Brain microvascular endothelial cell (primary cell): ENCODE measurements around the gene UBP1.

Experiments used
- DNase-seq: peaks from one replicate; pipeline ENCODE4 v3.0.0-alpha.2; 2020
- H3K27ac ChIP-seq: fragments of 250-450 bp; sonication (Bioruptor Pico); 2 replicates; pipeline ENCODE4 v1.5.1; 2020; ENCODE audit warnings: mild to moderate bottlenecking, moderate library complexity
- H3K27me3 ChIP-seq: fragments of 250-450 bp; sonication (Bioruptor Pico); replicated peaks from 2 replicates; pipeline ENCODE4 v1.5.1; 2020; ENCODE audit warnings: mild to moderate bottlenecking
- H3K36me3 ChIP-seq: fragments of 250-450 bp; sonication (Bioruptor Pico); replicated peaks from 2 replicates; pipeline ENCODE4 v1.5.1; 2020; ENCODE audit warnings: mild to moderate bottlenecking
- H3K4me3 ChIP-seq: 2 replicates; pipeline ENCODE4 v1.5.1; 2011; ENCODE audit warnings: low read depth, mild to moderate bottlenecking, control low read depth, low read length, moderate library complexity
- in situ Hi-C: cut with HindIII; loops from 2 replicates; pipeline ENCODE4 v1.10.0; 2017; ENCODE audit warnings: low sequenced_read_pairs, low pct_ligation_motif_present
- TF ChIP-seq, protein P1 (sequence below): IDR thresholded peaks from 2 replicates; pipeline ENCODE4 v1.5.1; 2011; ENCODE audit warnings: low read depth, mild to moderate bottlenecking, moderate library complexity, low read length, control low read depth, inconsistent platforms; ENCODE audit errors: missing control alignments

The UBP1 gene

DNA sequence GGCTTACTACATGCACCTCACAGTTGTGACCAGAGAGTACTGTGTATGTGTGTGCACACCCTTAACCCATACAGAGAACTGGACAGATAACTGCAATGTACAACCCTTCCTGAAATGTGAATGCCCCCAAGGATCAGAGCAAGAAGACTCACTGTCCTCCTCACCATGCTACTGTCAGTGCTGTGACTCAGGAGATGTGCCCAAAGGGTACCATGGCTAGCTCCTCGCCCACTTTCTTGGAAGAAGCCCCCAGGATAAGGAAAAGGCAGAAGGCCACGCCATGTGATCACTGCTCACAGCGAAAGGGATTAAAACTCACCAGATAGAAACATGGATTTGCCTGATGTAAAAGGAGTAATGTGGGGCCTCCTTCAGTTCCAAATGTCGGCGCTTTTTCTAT lies 41.8 kb downstream of the UBP1 start:
- H3K36me3 ChIP-seq = peaks cover 57% of the 10 kb centered on the region
- TF ChIP-seq, protein P1, sequence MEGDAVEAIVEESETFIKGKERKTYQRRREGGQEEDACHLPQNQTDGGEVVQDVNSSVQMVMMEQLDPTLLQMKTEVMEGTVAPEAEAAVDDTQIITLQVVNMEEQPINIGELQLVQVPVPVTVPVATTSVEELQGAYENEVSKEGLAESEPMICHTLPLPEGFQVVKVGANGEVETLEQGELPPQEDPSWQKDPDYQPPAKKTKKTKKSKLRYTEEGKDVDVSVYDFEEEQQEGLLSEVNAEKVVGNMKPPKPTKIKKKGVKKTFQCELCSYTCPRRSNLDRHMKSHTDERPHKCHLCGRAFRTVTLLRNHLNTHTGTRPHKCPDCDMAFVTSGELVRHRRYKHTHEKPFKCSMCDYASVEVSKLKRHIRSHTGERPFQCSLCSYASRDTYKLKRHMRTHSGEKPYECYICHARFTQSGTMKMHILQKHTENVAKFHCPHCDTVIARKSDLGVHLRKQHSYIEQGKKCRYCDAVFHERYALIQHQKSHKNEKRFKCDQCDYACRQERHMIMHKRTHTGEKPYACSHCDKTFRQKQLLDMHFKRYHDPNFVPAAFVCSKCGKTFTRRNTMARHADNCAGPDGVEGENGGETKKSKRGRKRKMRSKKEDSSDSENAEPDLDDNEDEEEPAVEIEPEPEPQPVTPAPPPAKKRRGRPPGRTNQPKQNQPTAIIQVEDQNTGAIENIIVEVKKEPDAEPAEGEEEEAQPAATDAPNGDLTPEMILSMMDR = no peak

DNA sequence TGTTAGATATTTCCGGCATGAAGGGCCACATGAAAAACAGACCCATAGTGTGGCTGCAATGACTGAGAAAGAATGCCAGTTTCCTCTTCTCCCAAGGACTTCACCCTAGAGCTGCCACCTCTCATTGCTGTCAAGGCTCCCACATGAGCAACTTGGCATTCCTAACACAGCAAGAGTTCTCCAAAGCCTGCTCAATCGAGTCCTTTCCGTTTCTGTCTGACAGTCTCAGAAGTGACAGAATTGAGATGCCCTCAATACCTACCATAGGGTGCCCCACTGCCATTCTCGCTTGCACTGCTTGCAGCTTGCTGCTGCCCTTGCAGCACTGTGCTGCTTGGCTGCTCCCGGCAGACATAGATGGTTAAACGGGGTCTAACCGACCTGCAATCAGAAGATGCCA lies 44.3 kb downstream of the UBP1 start:
- DNase-seq = no peak
- Histone ChIP-seq H3K27me3 (no peaks in the 10 kb centered on the region), H3K4me3 (no peak overlapping the region), H3K27ac (no peak overlapping the region), H3K36me3 (peaks cover 60% of the 10 kb centered on the region)
- in situ Hi-C loops = no loop called here
- TF ChIP-seq, protein P1 = no peak

More for the DNA sequence above, 41.8 kb downstream of the UBP1 start:
- in situ Hi-C loops = no loop called here
- DNase-seq = no peak
- no peak overlapping the region for H3K27ac ChIP-seq
- H3K4me3 ChIP-seq = no peak overlapping the region
- no peaks in the 10 kb centered on the region for H3K27me3 ChIP-seq

DNA sequence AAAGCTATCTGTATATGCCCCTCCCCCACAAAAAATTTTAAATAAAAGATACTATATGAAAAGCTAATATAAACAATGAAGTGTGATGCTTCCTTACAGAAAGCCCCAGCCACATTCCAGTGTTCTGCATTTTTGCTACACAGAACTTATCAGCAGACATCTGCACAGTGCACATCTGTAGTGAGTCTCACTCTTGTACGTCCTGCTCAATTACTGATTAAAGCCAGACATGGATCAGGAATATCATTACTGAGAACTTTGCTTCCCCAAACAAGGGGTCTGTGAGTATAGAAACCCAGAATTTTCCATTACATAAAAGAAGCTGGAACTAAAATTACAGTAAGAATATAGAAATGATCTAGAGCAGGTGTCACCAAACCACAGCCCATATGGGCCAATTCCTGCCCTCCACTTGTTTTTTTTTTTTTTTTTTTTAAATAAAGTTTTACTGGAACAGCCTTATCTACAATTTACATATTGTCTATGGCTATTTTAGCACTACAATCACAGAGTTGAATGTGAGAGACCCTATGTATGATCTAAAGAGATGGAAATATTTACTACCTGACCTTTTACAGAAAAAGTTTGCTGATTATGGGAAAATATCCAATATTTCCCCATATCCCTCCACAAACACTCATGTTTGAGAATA lies 45.7 kb downstream of the UBP1 start:
- TF ChIP-seq, protein P1 = no peak
- Histone ChIP-seq H3K4me3 (no peak overlapping the region), H3K27me3 (no peaks in the 10 kb centered on the region), H3K36me3 (peaks cover 57% of the 10 kb centered on the region), H3K27ac (no peak overlapping the region)
- in situ Hi-C loops = no loop called here
- DNase-seq = no peak

DNA sequence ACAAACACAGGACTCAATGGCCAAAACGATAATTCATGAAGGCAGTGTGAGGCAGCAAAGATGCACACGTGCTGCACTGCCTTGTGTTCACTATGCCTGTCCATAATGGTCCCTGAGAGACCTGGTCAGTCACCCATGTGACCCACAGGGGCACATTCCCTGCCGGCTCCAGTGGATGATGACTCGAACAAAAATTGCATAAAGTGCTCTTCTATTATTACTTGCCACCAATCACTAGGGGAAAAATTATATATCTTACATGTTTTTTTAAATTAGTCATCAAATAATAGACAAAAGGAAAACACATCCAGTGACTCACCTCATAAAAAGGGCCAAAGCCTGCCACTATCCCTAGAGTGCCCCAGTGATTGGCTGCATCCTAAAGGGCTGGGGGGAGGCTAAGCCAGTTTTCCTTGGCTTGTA lies 47.5 kb downstream of the UBP1 start:
- H3K27me3 ChIP-seq = no peaks in the 10 kb centered on the region
- peak; percentile 91 for DNase-seq
- TF ChIP-seq, protein P1 = no peak
- H3K36me3 ChIP-seq = peaks cover 47% of the 10 kb centered on the region
- in situ Hi-C loops = no loop called here
- H3K27ac ChIP-seq = peak overlapping the region; percentile 68
- H3K4me3 ChIP-seq = no peak overlapping the region

DNA sequence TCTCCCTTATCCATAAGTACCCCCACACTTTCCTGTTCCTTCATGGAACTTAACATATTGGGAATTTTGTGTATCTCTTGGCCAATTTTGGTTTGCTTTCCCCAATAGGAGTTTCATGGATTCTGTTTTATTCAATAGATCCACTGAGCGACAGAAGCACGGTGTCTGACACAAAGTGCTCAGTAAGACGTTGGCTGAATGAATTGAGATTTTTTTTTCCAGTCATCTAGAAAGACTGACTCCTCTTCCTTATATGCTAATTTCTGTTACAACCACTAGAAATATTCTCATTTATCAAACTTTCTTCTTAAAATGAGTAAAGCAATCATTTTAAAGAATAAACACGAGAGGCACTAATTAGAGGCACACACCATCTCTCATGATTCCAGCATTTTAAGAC lies 48.1 kb downstream of the UBP1 start:
- Histone ChIP-seq H3K4me3 (no peak overlapping the region), H3K27me3 (no peaks in the 10 kb centered on the region), H3K36me3 (peaks cover 48% of the 10 kb centered on the region), H3K27ac (peak overlapping the region; percentile 68)
- TF ChIP-seq, protein P1 = no peak
- no peak for DNase-seq
- in situ Hi-C loops = no loop called here
